Spleen (tissue), 7 donors: ENCODE measurements around the gene CDC42BPA.

Experiments used
- POLR2A ChIP-seq, 3 donors: fragments of 450-650 bp; IDR thresholded peaks; one replicate each; pipeline ENCODE4 v1.5.1; 2017; ENCODE audit warnings: antibody characterized with exemption in 3 of 3, mild to moderate bottlenecking in 1 of 3
- POLR2AphosphoS5 ChIP-seq, 3 donors: sonication (generic); formaldehyde crosslinking; IDR thresholded peaks; one replicate each; pipeline ENCODE4 v1.5.1; 2017; ENCODE audit warnings: antibody characterized with exemption in 3 of 3
- TF ChIP-seq, protein P1 (sequence below), 11 experiments: fragments of 200-600 bp in 7 of 11; fragments of 450-650 bp in 4 of 11; sonication (generic) in 4 of 11; IDR thresholded peaks in 8 of 11; conservative IDR thresholded peaks in 3 of 11; 1 replicate in 7 of 11; 2 replicates in 4 of 11; pipeline versions ENCODE4 v1.4.0 to v1.8.0; 2016 to 2021; ENCODE audit warnings: antibody characterized with exemption in 11 of 11, inconsistent platforms in 4 of 11, mild to moderate bottlenecking in 1 of 11
- donor health status: DM: no; HTN: no; CAD: no; lungs with moderate emphysema.
- donor health status: DM: no; HTN: no; CAD: no.
- donor health status: DM: no; HTN: no; CAD: no.

DNA sequence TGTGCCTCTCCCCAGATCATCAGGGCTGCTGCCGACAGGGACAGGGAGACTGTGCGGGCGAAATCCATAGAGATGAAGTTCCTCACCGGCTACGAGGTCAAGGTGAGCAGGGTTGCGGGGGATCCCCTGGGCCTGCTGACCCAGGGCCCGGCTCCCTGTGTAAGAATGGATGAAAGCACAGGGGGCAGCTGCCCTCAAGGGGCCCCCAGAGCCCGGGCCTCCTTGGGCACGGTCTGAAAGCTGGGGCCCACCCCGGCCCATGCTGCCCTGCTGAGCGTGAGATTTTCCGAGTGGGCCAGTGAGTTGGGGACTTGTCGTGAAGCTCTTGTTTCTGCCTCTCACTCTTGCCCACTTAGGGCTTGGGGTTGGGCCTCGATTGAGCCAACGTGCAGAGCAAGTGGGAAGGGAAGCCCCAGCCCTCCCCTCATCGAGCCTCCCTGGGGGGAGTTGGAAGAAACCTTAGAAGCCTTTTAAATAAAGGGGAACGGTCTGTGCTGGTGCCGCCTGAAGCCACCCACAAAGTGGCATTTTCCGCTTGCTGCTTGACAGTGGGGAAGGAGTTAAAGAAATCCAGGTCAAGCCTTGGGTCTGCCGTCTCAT lies 333.0 kb downstream of the CDC42BPA start:
- no peak for TF ChIP-seq POLR2A (IDR thresholded peaks at IDR 0.05)
- TF ChIP-seq, protein P1, sequence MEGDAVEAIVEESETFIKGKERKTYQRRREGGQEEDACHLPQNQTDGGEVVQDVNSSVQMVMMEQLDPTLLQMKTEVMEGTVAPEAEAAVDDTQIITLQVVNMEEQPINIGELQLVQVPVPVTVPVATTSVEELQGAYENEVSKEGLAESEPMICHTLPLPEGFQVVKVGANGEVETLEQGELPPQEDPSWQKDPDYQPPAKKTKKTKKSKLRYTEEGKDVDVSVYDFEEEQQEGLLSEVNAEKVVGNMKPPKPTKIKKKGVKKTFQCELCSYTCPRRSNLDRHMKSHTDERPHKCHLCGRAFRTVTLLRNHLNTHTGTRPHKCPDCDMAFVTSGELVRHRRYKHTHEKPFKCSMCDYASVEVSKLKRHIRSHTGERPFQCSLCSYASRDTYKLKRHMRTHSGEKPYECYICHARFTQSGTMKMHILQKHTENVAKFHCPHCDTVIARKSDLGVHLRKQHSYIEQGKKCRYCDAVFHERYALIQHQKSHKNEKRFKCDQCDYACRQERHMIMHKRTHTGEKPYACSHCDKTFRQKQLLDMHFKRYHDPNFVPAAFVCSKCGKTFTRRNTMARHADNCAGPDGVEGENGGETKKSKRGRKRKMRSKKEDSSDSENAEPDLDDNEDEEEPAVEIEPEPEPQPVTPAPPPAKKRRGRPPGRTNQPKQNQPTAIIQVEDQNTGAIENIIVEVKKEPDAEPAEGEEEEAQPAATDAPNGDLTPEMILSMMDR (IDR thresholded peaks at IDR 0.05 in 8 of 11, conservative IDR thresholded peaks at IDR 0.05 in 3 of 11) = no peak
- TF ChIP-seq POLR2AphosphoS5 (IDR thresholded peaks at IDR 0.05) = no peak
